ENCODE measurements around the gene CHST8. TPM values are rescaled to one million over a fixed set of nuclear protein-coding genes. Genes with fewer than 3 reads are reported as not detected.
"Not testable (repeated sequence)": the region's sequence is repeated elsewhere in the genome, so short reads cannot be mapped to it uniquely, and the experiment has no call there.

Gene CHST8
- polyA plus RNA-seq, 4 donors, result 0.14 to 0.39 (median 0.27) TPM

DNA sequence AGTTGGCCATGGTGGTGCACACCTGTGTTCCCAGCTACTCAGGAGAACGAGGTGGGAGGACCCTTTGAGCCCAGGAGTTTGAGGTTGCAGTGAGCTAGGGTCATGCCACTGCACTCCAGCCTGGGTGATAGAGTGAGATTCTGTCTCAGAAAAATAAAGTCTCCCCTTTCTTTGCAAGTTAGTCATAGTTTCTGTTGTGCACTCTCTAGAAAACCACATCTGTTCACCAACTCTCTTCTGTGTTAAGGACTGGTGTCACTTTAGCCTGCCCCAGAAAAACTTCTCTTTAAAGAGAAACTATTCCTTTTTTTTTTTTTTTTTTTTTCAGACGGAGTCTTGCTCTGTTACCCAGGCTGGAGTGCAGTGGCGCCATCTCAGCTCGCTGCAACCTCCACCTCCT lies 4.9 kb upstream of the CHST8 start:
- no peak for DNase-seq (ENCODE audit: low read depth in 4 of 4, low spot score in 2 of 4)

DNA sequence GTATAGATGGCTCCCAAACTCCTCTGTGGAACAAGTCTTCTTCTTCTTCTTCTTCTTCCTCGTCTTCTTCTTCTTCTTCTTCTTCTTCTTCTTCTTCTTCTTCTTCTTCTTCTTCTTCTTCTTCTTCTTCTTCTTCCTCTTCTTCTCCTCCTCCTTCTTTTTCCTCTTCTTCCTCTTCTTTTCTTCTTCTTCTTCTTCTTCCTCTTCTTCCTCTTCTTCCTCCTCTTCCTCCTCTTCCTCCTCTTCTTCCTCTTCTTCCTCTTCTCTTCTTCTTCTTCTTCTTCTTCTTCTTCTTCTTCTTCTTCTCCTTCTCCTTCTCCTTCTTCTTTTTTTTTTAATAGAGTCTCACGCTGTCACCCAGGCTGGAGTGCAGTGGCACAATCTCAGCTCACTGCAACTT lies 3.4 kb upstream of the CHST8 start:
- not testable (repeated sequence) for DNase-seq (ENCODE audit: low read depth in 4 of 4, low spot score in 2 of 4)

DNA sequence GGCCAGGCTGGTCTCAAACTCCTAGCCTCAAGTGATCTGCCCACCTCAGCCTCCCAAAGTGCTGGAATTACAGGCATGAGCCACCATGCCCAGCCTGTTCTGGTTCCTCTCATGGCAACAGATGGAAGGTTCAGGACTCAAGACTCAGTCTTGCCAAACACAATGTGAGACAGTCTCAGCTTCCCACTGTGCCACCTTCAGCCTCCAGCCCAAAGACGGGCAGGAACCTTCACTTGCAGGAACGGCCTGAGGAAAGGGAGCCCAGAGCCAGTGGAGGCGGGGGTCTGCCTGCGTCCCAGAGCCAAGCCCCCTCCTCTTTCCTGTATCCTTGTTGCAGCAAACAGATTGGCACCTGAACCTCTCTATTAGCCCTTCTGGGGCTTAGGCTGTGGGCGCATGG lies 2.9 kb upstream of the CHST8 start:
- no peak for DNase-seq (ENCODE audit: low read depth in 4 of 4, low spot score in 2 of 4)

DNA sequence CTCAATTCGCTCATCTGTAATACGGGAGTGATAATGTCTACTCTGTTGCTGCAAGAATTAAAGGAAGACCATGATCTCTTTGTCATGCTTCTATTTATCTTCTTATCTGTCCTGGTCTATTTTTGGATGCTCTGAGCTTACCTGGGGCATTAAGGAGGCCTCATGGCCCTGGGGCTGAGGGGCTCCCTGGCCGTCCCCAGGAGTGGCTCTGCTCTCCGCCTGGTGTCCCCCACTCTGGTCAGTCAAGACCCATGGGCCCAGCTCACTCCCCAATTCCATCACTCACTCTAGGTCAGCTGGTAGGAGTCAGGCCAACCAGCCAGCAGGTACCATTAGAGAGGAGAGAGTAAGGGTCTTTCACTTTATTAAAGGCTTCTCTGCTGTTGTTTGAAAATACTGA lies 1.1 kb upstream of the CHST8 start:
- DNase-seq (ENCODE audit: low read depth in 4 of 4, low spot score in 2 of 4), result no peak

DNA sequence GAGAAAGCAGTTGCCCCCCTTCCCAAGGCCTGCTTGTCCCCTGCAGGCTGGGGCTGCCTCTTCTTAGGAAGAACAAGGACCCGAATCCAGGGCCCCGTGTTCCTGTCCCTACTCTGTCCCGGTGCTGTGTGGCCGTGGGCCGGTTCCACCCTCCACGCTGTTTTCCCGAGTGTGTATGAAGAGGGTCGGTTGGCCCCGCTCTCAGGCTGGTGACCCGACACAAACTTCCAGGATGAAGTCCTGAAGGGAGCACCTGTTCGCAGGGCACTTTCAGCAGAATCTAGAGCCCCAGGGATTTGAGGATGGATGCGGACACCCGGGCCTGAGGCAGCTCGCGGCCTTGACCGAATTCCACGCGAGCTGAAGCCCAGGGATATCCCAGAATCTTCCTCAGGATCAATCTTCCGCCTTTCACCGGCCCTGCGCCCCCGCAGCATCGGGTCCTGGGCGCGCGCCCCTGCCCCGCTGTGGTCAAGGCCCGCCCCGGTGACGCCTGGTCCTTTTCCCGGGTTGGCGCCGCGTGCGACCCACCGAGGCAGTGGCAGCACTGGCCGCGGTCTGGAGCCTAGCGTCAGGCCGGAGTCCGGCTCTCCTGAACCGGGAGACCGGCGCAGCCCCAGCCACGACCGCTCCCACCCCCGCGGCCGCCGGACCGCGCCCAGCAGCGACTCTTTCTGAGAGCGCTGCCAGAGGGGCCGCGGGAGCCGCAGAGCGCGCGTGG lies 528 bp upstream of the CHST8 start:
- no peak for DNase-seq (ENCODE audit: low read depth in 4 of 4, low spot score in 2 of 4)

DNA sequence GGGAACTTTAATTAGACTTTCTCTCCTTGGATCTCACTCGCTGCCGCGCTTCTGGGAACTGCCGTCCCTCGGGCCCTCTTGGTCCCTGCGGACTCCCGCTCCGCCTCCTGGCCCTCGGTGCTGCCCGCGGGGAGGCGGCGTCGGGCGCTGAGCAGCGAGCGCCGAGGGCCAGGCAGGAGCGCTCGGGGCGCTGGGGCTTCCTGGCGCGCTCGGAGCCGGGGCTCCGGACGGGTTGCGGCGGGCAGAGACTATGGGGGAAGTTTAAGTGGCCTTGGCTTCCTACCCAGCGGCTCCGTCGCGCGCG lies 704 bp downstream of the CHST8 start:
- no peak for DNase-seq (ENCODE audit: low read depth in 4 of 4, low spot score in 2 of 4)

DNA sequence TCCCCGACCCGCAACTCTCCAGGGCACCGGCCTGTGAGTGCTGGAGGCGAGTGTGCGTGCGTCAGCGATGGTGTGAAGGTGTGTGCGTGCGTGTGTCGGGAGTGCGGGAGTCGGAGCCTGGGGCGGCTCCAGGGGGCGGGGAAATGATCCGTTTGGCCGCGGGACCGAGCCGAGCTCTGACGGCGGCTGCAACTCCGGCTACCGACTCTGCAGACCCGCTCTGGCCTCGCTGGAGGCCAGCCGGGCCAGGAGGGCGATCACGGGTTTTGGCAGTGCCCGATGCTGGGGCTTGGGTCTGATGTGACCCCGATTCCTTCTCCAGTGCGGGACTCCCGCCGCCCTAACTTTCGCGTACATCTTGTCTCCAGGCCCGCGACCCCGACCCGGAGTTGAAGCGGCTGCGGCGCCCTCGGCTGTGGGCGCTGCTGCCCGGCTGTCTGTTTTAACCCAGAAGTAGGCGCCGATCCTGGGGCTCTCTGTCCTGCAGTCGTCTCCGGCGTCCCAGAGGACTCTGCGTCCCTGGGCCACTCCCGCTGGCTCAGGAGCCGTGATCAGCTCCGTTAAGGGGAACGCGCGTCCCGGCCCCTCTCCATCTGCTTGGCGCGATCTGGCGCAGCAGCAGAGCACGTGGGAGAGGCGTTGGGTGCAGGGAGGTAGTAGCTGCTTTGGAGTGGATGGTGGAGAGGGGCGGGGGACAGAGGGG lies 1.2 kb downstream of the CHST8 start:
- no peak for DNase-seq (ENCODE audit: low read depth in 4 of 4, low spot score in 2 of 4)

DNA sequence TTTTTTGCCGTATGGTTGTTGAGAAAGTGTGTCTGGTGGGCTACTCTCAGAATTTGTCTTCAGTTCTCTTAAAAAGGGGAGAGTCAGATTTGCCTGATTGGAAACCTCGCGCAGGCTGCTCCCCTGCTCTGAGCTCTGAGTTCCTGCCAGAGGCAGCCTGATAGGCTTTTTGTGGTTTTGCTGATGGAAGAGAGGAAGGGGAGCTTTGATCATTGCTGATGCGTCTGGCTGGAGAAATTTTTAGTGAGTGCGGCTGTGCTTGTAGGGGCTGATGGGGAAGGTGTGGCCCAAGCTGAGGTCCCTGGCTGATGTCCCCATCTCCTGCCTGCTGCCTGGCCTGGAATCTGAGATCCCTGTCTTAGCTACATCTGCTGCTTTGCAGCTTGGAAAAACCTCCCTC lies 2.8 kb downstream of the CHST8 start:
- no peak for DNase-seq (ENCODE audit: low read depth in 4 of 4, low spot score in 2 of 4)

DNA sequence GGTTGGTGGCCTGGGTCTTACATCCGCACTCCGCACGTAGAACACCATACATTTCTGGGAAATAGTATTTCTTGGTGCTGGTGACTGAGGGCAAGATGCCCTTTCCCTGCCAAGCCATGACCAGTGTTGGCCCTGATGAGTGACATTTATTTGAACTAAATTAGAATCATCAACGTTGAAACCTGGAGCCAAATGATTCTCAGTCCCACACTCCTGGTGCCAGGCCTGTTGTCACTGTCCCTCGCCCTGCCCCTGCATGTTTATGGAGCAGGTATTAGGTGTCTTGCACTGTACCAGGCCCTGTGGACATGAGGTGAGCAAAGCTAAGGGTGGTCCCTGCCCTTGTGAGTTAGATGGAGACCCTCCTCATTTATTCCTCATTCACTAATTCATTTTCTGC lies 5.8 kb downstream of the CHST8 start:
- no peak for DNase-seq (ENCODE audit: low read depth in 4 of 4, low spot score in 2 of 4)

DNA sequence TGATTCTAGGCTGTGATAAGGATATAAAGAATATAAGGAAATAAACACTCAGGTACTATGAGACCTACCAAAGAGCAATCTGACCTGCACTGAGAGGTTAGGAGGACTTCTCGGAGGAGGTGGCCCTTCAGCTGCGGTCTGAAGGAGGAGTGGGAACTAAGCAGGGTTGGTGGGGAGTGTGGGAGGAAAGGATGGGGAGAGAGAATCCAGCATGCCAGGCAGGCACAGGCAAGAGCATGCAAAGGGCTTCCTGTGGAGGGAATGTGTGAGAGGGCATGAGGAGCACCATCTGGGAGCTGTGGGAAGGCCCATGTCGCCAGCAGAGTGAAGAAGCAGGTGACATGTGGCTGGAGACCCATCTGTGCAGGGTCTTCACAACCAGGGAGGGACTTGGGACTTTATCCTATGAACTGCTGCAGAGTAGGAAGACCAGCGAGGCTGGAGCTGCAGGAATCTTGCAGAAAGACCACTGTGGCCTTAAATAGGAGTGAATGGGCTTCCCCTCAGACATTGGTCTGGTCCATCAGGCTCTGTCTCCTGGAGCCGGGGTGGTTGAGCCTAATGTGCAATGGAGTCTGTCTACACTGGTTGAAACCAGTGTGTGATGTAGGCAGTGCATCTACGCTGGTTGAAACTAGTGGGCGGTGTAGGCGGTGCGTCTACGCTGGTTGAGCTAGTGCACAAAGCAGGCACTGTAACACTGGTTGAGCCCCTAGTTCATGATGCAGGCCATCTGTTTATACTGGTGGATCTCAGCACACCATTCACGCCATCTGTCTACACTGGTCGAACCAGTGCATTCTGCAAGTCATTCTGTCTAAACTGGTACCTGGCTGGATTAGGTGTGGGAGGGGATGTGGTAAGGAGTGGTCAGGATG lies 6.4 kb downstream of the CHST8 start:
- no peak for DNase-seq (ENCODE audit: low read depth in 4 of 4, low spot score in 2 of 4)

DNA sequence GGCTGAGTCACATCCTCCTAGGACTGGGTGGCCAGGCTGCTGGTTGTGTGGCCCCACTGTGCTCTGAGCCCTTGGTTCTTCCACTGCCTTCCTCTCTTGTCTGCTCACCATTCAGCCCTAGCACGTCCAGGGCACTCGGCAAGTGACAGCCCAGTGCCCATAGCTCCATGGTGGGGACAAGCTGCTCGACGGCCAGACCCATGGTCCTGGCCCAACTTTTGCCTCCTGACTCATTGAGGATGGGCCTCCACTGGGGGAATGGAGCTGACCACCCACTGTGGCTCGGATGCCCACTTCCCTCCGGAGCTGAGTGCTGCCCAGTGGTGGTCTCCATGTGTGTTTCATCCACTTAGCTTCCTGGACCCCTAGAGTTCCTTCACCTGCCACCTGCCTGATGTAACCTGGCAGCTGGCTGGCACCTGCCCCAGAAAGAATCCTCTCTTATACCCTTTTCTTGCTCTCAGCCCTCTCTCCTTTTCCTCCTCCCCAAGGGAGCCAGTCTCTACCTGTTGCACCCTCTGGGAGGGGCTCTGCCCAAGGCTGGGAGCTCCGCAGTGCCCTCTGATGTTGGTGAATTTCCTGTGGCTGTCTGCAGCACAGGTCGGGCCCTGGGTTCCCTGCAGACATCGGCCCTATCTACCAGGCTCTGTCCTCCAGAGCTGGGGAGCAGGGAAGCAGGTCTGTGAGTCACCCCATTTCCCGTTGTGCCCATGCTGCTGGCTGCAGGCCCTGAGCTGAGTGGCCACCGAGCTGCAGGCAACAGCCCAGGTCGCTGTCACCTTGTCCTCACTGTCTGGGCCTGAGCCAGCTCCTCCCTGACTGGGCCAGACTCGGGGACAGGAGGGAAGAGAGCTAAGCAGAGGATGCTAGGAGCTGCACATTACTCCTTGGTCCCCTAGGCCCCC lies 7.4 kb downstream of the CHST8 start:
- DNase-seq (ENCODE audit: low read depth in 4 of 4, low spot score in 2 of 4), result no peak

DNA sequence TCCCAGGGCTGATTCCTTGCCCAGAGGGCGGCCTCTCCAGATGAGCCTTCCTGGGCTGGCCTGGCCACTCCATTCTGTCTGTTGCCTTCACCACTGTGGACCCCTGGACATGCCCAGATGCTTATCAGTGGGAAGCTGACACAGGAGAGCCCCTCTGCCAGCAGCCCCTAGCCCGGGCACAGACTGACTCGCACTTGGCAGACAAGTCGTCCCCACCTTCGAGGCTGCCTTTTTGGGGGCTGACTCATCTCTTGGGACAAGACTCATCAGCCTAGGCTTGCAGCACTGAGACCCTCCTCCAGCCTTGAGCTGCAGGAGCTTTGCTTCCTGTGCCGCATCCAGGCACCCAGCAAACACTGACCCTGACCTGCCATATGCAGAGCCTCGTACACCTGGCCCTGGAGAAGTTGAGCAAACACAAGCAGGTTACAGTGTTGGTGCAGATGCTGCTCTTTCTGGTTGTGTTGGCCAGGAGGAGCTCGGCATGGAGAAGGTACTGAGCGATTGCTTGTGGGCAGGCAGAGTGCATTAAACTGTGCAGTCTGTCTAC lies 8.1 kb downstream of the CHST8 start:
- no peak for DNase-seq (ENCODE audit: low read depth in 4 of 4, low spot score in 2 of 4)

DNA sequence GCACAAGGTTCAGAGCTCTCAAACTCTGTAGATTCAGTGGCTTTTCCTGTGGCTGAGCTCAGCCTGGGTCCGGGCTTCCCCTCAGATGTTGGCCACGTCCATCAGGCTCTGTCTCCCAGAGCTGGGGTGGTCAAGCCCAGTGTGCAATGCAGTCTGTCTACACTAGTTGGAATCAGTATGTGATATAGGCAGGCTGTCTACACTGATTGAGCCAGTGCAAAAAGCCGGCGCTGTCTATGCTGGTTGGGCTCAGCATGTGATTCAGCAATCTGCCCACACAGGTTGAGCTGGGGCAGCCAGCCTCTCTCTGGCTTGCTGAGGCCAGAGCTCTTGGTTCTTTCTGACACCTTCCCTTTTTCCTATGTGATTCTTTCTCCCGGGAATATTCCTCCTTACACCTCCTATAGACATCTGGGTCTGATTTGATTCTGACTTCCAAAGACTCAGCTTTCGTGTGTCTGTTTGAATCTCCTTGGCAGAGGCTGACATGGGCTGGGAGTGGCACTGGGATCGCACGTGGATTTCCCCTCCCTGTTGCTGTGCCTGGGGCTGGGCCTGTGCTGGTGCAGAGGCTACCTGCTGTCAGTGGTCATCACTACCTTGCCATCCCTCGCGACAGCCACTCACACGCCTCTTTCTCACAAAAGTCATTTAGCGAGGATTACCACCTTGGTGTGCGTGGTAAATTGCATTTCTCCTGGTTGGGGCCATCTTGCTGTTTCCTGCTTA lies 9.3 kb downstream of the CHST8 start:
- DNase-seq (ENCODE audit: low read depth in 4 of 4, low spot score in 2 of 4), result no peak

DNA sequence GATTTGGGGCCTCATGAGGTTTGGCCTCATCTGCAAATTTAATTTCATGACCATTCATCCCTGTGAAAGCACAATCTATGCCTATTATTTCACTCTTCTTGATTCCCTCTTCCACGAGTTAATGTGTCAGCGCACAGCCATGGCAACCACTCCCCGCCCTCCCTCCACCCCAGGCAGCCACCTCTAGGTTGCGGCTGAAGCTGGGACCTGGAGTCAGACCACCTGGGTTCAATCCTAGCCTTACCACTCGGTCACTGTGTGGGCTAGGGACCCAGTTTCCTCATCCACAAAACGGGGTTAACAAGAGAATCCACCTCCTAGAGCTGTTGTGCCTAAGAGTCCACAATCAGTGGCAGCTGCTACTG lies 9.8 kb downstream of the CHST8 start:
- DNase-seq (ENCODE audit: low read depth in 4 of 4, low spot score in 2 of 4), result no peak

DNA sequence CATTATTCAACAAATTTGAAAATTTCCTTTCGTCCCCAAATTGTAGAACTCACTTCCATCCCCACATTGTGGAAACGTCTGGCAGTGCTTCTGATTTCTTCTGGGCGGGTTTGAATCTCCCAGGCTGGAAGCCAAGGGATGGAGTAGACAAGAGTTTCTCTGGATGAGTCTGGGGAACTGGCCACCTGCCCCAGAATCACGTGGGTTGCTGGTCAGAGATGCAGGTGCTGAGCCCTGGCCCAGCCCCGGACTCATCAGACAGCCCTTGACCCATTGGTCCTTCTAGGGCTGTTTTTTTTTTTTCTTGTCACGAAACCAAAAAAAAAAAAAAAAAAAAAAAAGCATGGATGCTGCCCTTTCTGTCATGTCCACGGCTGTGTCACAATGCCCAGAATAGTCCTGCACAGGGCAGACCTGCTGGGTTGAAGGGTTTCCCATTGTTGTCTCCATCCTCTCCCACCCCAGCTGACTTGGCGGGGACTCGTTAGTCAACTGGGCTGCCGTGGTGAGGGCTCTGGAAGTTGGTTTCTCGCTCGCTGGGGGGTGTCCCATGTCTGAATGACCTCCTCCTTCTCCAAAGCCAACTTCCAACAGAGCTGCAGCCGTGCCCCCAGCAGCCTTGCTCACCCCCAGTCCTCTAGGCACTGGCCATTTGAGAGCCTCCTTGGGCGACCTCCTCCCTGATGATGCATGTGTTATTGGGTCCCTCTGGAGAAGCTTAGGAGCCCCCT lies 12.8 kb downstream of the CHST8 start:
- no peak for DNase-seq (ENCODE audit: low read depth in 4 of 4, low spot score in 2 of 4)

DNA sequence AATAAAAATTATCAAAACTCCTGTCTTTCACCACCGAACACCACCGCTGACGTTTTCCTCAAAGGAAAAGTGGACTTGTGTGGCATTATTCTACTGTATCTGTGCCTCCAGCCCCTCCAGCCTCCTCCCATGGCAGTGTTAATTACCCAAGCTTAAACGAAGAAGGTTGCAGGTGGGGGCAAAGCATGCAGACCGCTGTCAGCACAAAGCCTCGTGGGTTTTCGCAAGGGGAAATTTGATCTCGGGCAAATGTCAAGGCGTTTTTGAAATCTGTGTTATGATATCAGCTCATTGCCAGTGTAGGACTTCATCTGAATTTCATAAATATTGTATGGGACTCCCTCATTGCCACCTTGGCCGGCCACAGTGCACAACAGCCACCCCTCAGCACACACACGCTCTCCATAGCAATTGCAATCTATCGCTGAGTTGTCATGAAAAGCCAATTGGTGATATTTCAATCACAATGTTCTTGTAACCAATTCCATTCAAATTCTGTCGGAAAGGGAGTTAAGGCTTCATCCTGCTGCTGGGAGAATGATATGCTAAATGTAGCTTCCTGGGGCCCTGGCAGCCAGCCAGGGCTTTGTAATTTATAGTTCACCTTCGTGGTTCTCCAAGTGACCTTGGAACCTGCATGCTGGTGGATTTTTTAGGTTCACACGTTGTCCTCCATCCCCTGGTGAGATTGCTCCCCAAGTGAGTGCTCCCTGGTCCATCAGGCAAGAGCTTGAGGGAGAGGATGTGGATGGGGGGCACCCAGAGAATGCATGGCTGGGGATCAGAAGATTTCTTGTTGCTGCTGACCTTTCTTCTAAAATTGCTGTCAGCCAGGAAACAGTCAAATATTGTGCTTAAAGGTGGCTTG lies 16.6 kb downstream of the CHST8 start:
- no peak for DNase-seq (ENCODE audit: low read depth in 4 of 4, low spot score in 2 of 4)

DNA sequence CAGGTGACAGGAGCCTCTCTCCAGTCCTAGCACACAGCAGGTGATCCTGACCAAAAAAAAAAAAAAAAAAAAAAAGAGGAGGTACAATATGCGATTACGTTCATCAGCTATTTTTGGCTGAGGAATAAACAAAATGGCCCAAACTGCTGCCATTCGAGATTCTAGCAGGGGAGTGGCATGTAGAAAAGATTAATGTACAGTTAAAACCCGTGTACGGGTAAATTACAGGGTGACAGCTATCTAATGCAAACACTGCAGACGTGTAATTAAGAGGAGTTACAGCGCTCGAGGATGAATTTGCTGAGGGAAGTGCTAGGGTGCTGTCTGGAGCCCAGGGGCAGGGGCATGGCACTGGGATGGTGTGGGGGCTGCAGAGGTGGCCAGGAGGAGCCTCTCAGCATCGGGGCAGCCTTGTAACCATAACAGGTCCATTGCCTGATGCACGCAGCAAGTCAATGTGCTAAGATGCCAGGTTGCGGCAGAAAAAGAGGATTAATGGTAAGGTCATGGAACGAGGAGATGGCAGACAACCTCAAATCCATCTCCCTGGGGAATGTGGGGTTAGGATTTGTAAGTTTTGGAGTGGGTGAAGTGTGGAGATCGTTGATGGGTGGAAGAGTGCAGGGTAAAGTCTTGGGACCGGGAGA lies 17.4 kb downstream of the CHST8 start:
- DNase-seq (ENCODE audit: low read depth in 4 of 4, low spot score in 2 of 4), result no peak

DNA sequence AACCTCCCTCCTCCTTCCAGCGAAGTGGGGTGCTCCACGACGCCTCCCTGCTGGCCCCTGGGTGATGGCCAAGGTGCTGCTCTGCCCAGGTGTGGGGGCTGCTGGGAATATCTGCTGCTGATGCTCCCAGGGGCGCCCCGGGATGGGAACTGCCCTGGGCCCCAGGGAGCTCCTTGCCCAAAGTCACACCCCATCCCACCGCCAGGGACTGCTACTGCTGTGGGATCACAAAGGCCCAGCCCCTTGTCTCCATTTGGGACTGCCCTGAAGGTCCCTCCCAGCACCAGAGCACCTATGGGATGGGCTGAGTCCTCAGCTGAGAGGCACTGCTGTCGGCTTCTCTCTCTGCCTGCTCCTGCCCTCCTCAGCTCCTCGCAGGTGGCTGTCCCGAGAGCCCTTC lies 19.0 kb downstream of the CHST8 start:
- DNase-seq (ENCODE audit: low read depth in 4 of 4, low spot score in 2 of 4), result no peak

Measured in left renal cortex interstitium (tissue), 4 donors.